Thymus (tissue), 11 donors: Measurements from ENCODE around the gene DNAJC25. TPM values are rescaled to one million over a fixed set of nuclear protein-coding genes. Genes with fewer than 3 reads are reported as not detected.

Experiments used
- DNase-seq, 9 donors: peaks; one replicate each; pipeline ENCODE4 v3.0.0-alpha.2; 2013; ENCODE audit warnings: low spot score in 9 of 9, low read depth in 6 of 9, missing footprints in 1 of 9
- H3K27ac ChIP-seq, 2 donors: one replicate each; pipeline ENCODE4 v1.5.1; 2013; ENCODE audit warnings: control low read depth in 1 of 2, low read depth in 1 of 2, low read length in 1 of 2, mild to moderate bottlenecking in 1 of 2, moderate library complexity in 1 of 2
- H3K27me3 ChIP-seq, 2 donors: one replicate each; pipeline ENCODE4 v1.5.1; 2013; ENCODE audit warnings: low read length in 1 of 2; ENCODE audit not compliant: control insufficient read depth in 2 of 2, insufficient read depth in 1 of 2
- H3K36me3 ChIP-seq, 2 donors: one replicate each; pipeline ENCODE4 v1.5.1; 2013; ENCODE audit warnings: low read length in 1 of 2, mild to moderate bottlenecking in 1 of 2, moderate library complexity in 1 of 2; ENCODE audit not compliant: control insufficient read depth in 2 of 2, insufficient read depth in 2 of 2
- H3K4me1 ChIP-seq, 2 donors: one replicate each; pipeline ENCODE4 v1.5.1; 2013; ENCODE audit warnings: low read length in 2 of 2; ENCODE audit not compliant: control insufficient read depth in 2 of 2, insufficient read depth in 2 of 2
- H3K4me3 ChIP-seq, 2 donors: one replicate each; pipeline ENCODE4 v1.5.1; 2013; ENCODE audit warnings: low read length in 2 of 2, control low read depth in 1 of 2, mild to moderate bottlenecking in 1 of 2
- H3K9me3 ChIP-seq, 2 donors: one replicate each; pipeline ENCODE4 v1.5.1; 2013; ENCODE audit warnings: low read length in 1 of 2, mild to moderate bottlenecking in 1 of 2; ENCODE audit not compliant: control insufficient read depth in 2 of 2, insufficient read depth in 1 of 2
- WGBS: extraction: QIAGEN DNeasy Blood & Tissue Kit; methylation state at CpG from one replicate; pipeline ENCODE4 v1.1.7; 2013; 5-methylcytosine and 5-hydroxymethylcytosine counted together
- polyA plus RNA-seq: library from polyadenylated mRNA; stranded (reverse); fragments of 200-250 nt; gene quantifications from one replicate; pipeline ENCODE4 v1.2.3, GENCODE V29; 2013
- total RNA-seq: library from RNA; stranded (reverse); fragments of 120-200 nt; gene quantifications from one replicate; pipeline ENCODE4 v1.2.4, GENCODE V29; 2013
- donor health status: healthy.

DNAJC25 gene
- total and polyA plus RNA-seq, 2 donors: 3.5 to 8.8 TPM

DNA sequence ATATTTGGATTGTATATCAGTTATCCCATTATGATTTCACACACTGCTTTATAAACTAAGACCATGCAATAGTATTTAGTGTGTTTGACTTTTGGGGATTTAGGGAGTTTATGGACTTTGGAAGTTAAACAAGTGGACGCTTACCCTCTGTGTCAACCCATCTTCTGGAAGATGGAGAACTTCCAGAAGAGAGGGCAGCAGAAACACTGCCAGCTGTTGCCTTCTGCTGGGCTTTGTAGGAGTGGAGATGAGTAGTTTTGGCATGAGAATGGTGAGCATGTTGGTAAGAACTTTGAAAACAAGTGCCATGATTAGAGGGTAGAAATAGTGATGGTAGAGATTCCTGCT lies 2.2 kb downstream of the DNAJC25 start:
- Histone ChIP-seq H3K9me3 (no peaks in the 10 kb centered on the region), H3K4me1 (peaks cover 6 to 9% of the 10 kb centered on the region in 2 donors), H3K27ac (no peak overlapping the region), H3K27me3 (no peaks in the 10 kb centered on the region), H3K36me3 (no peaks in the 10 kb centered on the region), H3K4me3 (no peak overlapping the region)
- 97% methylated on average over 1 of the region's 1 CpG for WGBS
- DNase-seq: no peak

- DNase-seq: no peak
- Histone ChIP-seq H3K36me3 (no peaks in the 10 kb centered on the region), H3K4me1 (peaks cover 6 to 9% of the 10 kb centered on the region in 2 donors), H3K9me3 (no peaks in the 10 kb centered on the region), H3K27me3 (no peaks in the 10 kb centered on the region), H3K4me3 (no peak overlapping the region), H3K27ac (no peak overlapping the region)
- 96% methylated on average over 1 of the region's 1 CpG for WGBS
These were observed 3.7 kb downstream of the DNAJC25 start for GRCh38 chr9:111634860-111635259.

- Histone ChIP-seq H3K27ac (no peak overlapping the region), H3K9me3 (no peaks in the 10 kb centered on the region), H3K27me3 (no peaks in the 10 kb centered on the region), H3K36me3 (no peaks in the 10 kb centered on the region), H3K4me1 (no peaks in the 10 kb centered on the region), H3K4me3 (no peak overlapping the region)
- 95% methylated on average over 6 of the region's 6 CpGs for WGBS
- no peak for DNase-seq
These were observed 6.4 kb downstream of the DNAJC25 start for GRCh38 chr9:111637421-111637950.

GRCh38 chr9:111644195-111644772 lies 13.2 kb downstream of the DNAJC25 start:
- DNase-seq: no peak
- no peak overlapping the region for H3K27ac ChIP-seq
- no peak overlapping the region for H3K4me3 ChIP-seq
- H3K36me3 ChIP-seq: peaks cover 0 to 10% of the 10 kb centered on the region in 2 donors
- no peaks in the 10 kb centered on the region for H3K27me3 ChIP-seq
- WGBS: 94% methylated on average over 8 of the region's 8 CpGs
- no peaks in the 10 kb centered on the region for H3K4me1 ChIP-seq
- no peaks in the 10 kb centered on the region for H3K9me3 ChIP-seq

DNA sequence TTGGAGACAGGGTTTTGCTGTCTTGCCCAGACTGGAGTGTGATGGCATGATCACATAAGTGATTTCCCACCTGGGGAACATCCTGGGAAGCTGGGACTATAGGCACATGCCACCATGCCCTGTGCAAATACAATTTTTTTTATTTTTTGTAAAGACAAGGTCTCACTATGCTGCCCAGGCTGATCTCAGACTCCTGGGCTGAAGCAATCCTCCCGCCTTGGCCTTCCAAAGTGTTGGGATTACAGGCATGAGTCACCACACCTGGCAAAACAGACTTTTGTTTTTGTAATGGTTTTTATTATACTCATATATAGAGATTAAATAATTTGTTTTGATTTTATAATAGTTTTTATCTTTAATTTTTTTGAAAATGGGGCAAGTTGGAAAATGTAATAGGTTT lies 14.7 kb downstream of the DNAJC25 start:
- Histone ChIP-seq H3K36me3 (peaks cover 0 to 16% of the 10 kb centered on the region in 2 donors), H3K4me1 (no peaks in the 10 kb centered on the region), H3K27ac (no peak overlapping the region), H3K27me3 (no peaks in the 10 kb centered on the region), H3K4me3 (no peak overlapping the region), H3K9me3 (no peaks in the 10 kb centered on the region)
- 99% methylated on average over 1 of the region's 1 CpG for WGBS
- no peak for DNase-seq

- Histone ChIP-seq H3K27ac (no peak overlapping the region), H3K4me3 (no peak overlapping the region), H3K4me1 (no peaks in the 10 kb centered on the region), H3K9me3 (no peaks in the 10 kb centered on the region), H3K36me3 (peaks cover 0 to 16% of the 10 kb centered on the region in 2 donors), H3K27me3 (no peaks in the 10 kb centered on the region)
- DNase-seq: no peak
- WGBS: 99% methylated on average over 2 of the region's 2 CpGs
These were observed 15.3 kb downstream of the DNAJC25 start for GRCh38 chr9:111646417-111646816.

DNA sequence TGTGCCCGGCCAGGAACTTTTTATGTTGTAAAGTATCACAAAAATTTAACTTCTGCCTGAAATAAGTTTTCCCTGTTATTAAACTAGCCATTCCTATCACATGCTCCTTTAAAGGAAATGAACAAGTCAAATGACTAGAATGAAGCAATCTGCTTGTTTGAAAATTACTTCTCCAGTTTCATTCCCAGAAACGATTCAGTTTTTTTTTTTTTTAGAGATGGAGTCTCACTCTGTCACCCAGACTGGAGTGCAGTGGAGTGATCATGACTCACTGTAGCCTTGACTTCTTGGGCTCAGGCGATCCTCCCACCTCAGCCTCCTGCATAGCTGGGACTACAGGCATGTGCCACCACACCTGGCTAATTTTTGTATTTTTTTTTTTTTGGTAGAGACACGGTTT lies 16.9 kb downstream of the DNAJC25 start:
- Histone ChIP-seq H3K4me1 (no peaks in the 10 kb centered on the region), H3K27ac (no peak overlapping the region), H3K27me3 (no peaks in the 10 kb centered on the region), H3K4me3 (no peak overlapping the region), H3K36me3 (peaks cover 0 to 19% of the 10 kb centered on the region in 2 donors), H3K9me3 (no peaks in the 10 kb centered on the region)
- WGBS: 96% methylated on average over 4 of the region's 4 CpGs
- no peak for DNase-seq

DNA sequence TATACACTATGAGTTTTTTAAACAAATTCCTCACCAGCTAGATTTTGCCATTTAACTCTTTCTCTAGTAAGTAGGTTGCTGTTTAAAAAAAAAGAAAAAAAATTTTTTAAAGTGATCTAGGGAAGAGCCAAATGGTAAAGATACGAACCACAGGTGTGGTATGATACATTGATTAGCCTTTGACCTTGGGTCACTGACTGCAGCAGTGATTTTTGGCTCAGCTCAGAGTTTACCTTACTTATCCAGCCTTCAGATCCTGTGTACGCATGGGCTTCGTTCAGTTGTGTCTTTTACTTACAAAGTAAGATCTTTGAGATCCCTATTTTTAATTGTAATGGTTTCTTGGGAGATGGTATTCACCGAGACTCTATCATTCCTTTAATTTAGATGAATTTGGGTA lies 17.9 kb downstream of the DNAJC25 start:
- Histone ChIP-seq H3K9me3 (no peaks in the 10 kb centered on the region), H3K4me1 (no peaks in the 10 kb centered on the region), H3K27me3 (no peaks in the 10 kb centered on the region), H3K4me3 (no peak overlapping the region), H3K36me3 (peaks cover 0 to 23% of the 10 kb centered on the region in 2 donors), H3K27ac (no peak overlapping the region)
- WGBS: 99% methylated on average over 4 of the region's 4 CpGs
- DNase-seq: no peak

- DNase-seq: no peak
- 81% methylated on average over 6 of the region's 6 CpGs for WGBS
- H3K27me3 ChIP-seq: no peaks in the 10 kb centered on the region
- no peaks in the 10 kb centered on the region for H3K9me3 ChIP-seq
- H3K27ac ChIP-seq: no peak overlapping the region
- H3K4me3 ChIP-seq: no peak overlapping the region
- H3K36me3 ChIP-seq: peaks cover 0 to 8% of the 10 kb centered on the region in 2 donors
- peaks cover 0 to 6% of the 10 kb centered on the region in 2 donors for H3K4me1 ChIP-seq
These were observed 25.9 kb downstream of the DNAJC25 start for GRCh38 chr9:111657051-111657450.
